HG03521 (cell line): ENCODE results near the gene CORO1C.

Source experiments
- ATAC-seq: cut with Tn5 transposase; IDR thresholded peaks from one replicate; pipeline ENCODE4 v1.9.1; 2021; ENCODE audit warnings: mild to moderate bottlenecking, moderate library complexity; ENCODE audit not compliant: unreplicated experiment

Gene CORO1C

DNA sequence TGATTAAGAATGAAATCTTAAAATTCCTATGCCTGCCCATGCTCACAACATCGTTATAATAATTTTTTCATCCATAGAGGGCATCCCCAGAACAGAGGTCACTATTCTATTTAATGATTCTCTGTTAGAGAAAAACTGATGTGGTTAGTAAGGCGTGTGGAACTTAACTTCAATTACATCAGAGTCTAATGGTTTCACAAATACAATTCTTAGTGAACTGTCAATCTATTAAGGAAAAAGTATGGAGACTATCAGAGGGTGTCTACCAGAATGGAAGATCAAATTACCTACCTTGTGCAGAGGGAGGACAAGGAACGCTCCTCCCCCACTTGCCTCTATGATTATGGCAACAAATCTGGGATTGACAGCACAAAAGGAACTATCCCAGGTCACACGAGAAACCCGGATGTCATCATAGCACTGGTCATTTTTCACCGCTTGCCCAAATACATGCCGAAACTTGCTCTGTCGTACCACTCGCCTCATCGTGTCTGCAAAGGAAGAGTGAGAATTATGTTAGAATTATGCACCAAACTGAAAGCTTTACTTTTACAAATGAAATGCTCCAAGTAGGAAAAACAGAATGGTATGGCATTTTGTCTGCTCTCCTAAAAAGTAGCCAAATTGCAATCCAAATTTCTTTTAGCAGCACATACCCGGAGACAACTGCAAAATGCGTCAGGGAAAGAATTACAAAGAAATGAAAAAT is 30.3 kb downstream of the CORO1C start:
- ATAC-seq, result no peak

DNA sequence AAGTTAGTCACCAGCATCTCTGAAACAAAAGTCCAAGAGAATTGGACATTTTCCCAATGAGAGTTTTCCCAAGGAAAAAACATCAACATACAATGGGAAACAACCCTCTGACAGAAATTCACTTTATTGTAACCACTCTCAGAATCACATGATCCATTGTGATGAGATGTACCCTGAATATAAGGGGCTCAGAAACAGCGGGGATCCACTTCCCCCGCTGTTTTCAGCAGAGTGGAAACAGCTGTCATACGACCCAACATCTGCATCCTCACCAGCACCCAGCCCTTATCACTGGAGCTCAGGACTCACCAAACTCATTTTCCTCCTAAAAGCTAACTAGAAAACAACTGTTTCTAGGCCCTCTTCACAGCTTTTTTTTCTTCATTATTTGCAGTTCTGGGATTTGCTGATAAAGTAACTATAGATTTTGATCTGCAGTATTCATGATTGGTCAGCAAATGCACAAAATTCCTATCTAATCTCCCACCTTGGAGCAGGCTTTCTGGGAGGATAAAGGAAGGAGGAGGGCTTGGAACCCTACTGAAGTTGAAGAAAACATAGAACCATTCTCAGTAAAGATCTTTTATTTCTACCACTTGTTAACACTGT is 31.3 kb downstream of the CORO1C start:
- ATAC-seq, result no peak

DNA sequence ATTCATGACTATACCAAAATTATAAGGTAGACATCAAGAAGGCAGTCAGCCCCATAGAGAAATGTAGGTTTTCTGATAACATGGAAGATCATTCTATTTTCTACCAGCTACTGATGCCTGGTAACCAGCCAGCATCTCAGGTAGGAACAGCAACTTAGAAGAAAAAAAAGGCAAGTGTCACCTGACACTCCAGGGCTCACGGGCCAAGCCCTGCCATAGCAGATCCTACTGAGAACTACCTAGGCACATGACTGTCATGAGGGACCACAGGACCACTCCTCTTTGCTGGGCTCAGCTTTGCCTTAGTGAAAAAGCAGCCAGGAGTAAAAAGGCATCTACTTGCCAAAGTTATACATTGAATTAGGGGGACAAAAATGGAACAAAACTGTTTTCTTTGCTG is 33.4 kb downstream of the CORO1C start:
- ATAC-seq, result no peak

GRCh38 chr12:108696996-108697290 is 34.4 kb downstream of the CORO1C start:
- ATAC-seq, result no peak

DNA sequence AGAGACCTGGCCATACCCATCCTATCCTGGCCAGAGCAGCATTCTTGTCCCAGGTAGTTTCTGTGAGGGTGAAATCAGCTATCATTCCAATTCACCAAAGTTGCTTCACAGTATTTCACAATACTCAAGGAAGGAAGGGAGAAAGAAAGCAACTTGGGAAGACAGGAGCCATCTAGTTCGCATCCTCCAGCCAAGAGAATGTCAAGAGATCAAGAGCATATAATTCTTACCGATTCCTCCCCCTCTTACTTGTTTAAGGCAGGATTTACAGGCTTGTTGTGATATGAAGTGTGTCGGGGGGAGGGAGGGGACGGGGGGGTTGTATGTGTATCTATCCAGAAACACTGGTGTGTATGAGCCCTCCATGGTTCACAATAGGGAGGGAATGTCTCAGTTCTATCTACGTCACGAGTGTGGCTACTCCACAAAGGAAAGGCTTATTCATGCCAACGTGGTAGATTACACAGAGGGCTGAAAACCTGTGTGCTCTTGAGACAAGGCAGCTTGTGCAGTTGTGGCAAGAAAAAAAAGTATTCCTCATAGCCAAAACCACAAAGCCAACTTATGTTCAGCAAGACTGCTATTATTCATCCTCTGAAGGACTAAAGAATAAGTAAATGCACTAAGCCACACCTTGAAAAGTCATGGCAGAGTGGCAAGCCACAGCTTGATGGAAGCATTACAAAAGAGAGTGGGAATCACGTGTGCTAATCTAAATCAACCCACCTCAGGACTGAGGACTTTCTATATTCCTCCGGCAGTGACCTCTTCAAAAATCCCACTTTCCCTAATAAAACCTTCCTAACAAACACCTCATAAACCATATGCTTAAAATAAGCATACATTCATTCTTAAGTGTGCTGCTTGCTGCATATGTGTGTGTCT is 35.0 kb downstream of the CORO1C start:
- ATAC-seq, result no peak

DNA sequence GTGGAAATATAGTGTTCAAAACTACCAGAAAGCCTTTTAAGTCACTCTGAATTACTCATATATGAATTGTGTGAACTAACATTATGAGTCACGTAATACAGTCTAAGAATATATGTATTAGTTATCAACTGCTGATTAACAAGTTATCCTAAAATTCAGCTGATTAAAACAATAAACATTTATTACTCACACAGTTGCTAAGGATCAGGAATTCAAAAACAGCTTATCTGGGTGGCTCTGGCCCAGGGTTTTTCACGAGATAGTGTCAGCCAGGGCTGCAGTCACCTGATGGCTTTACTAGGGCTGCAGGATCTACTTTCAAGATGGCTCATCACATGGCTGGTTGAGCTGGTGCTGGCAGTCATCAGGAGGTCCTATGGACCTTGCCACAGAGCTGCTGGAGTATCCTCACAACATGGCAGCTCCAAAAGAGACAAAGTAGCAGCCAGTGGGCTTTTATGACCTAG is 36.5 kb downstream of the CORO1C start:
- ATAC-seq, result no peak

- no peak for ATAC-seq
Measured at GRCh38 chr12:108693751-108694150, 37.6 kb downstream of the CORO1C start.

- ATAC-seq, result no peak
Measured at GRCh38 chr12:108693186-108693730, 38.1 kb downstream of the CORO1C start.

DNA sequence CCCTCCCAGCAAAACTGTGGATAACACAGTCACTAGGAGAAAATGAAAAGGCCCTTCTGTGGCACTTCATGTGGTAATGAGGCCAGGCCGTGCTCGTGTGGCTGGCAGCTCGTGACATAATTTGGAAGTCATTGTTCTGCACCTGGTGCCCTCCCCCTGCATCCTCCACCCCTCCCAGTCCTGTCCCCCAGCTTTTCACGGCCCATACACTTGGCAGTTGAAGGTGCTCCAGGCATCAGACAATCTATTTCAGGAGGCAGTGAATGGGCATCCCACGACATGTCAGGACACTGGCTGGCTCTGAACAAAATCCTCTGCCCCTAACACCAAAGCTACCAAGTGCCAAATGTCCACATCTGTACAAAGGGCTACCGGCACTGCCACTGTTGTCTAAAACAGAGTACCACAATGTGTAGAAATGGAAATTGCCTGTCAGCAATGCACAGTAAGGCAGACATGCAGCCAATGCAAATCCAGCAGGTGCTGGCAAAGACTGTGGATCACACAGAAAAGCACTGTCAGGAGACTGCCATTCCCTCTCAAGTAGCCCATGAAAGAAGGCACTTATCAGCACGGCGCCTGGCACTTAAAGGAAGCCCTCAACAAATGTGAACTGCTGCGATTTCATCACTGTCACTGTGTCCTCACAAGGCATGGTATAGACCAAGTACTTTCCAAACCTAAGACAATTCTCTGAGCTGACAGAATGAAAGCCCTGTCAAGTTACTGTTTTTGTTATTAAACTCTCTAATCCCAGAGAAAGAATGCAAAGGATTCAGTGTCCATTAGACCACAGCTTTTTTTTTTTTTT is 39.1 kb downstream of the CORO1C start:
- ATAC-seq, result no peak

DNA sequence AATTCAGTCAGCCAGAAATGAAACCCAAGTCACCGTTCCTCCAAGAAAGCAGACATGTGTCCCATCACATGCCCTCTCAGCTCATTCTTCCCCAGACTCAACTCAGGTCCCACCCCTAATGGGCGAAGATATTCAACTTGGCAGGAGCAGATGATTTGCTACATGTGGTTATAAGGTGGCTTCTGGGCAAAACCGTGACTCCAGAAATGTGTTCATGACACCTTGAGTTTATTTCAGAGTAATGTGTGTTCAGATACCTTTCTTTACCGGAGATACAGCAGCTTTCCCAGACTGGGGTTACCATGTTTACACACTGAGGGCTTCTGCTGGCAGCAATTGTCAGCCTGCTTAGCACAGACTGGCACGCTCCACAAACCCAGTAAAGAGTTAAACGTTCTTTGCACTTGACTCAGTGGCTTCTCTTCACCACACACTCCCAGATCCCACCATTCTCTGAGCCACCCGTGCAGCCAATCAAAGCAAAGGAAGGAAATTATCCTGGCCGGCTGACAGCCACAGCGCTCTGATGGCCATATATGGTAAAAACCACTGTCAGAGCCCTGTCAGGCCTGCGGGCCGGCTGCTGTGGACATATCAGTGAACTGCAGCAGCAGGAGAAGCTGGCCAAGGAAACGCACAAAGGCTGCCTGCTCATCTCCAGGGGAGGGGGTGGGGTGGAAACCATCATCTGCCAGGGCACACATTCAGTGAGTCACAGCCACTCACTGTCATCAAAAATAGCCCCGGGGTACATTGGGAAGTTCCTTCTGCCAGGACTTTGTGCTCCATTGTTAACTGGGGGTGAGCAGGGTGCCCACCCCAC is 39.9 kb downstream of the CORO1C start:
- peak; percentile 70 for ATAC-seq

GRCh38 chr12:108690542-108691174 is 40.7 kb downstream of the CORO1C start:
- ATAC-seq, result no peak

- ATAC-seq, result no peak
Measured at GRCh38 chr12:108690191-108690518, 41.2 kb downstream of the CORO1C start.

DNA sequence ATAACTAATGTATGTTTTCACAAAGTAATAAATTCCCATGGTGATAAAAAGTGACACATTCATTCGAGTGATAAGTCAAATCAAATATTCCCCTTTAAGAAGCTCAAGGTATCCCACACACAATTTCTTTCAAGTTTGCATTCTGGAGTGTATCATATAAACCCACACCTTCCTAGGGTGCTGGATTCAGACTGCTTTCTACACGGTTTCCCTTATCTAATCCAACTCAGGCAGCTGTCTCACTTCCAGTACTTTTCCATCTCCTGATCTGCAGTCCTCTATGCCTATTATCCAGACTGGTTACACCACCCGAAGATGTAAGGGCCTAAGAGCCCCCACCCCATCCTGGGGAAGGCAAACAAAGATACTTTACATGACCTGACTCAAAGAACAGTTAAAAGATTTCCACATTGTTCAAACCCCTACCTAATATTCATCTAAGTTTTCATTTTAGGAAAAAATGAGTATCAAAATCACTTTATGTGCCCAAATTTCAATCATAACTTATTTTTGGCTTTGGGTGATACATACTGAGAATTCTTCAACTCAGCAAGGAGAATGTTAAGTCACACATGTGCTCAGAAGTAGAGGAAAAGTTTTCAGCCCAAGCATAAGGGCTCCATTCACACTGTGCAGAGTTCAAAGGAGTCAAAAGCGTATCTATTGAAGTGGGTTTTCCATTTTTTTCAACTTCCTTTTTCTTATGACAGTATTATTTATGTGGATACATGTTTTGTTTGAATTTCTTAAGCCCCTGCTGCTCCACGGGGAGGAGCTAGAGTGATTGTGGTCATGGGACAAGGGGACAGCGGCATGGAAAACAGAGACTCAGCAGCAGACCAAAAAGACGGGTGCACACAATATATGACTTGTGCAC is 41.8 kb downstream of the CORO1C start:
- ATAC-seq, result no peak

DNA sequence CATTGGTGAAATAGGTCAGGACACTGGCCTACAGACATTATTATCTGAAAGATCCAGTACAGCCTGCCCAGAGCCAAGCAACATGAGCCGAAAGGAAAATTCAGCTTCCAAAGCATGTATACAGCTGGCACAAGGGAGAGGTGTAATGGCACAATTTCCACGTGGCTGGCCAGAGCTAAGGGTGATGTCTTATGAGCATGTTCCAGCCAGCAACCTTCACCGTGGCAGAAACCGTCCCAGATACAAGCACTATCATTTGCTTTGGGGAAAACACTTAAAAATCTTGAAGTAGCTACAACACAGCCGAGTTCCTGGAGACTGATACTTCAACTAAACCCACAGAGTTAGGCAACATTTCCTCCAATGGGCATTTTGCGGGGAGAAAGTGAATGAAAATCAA is 44.5 kb downstream of the CORO1C start:
- no peak for ATAC-seq

DNA sequence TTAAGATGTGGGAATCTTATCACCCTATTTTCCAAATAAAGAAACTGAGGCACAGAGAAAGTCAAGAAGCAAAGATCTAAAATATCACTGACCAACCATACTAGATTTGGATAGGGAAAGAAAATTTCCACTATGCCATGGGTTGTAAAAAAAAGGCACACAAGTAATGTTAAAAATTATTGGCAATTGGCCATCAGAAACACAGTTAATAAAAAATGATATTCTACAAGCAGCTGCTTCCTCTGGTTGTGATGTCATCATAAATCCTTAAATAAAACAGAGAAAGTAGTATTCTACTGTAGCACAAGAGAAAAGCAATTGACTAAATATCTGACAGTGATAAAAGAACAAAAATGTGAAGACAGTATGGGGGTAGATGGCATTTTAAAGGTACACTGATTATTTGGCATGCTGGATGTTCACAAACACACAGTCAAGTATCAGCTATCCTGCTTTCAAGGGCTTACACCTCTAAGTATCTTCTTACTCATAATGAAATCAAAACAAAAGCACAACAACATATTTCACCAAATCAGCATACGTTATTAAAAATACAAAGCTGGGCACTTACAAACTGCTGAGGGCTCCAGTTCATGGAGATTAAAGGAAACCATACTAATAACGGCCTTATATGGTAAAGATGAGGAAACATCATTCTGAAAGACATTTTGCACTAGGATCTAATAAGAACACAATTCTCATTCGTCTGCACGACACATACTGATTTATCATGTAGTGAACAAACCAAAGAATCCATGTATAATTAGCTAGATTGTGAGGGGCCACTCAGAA is 45.7 kb downstream of the CORO1C start:
- no peak for ATAC-seq

GRCh38 chr12:108683906-108684556 is 47.3 kb downstream of the CORO1C start:
- no peak for ATAC-seq

- no peak for ATAC-seq
Measured at GRCh38 chr12:108681317-108681716, 50.0 kb downstream of the CORO1C start.
